SH-SY5Y (cell line): Measurements from ENCODE around the gene BAZ1A.

ENCODE experiments used
- GATA2 ChIP-seq: IDR thresholded peaks from 2 replicates; pipeline ENCODE4 v1.6.1; 2011; ENCODE audit warnings: mild to moderate bottlenecking, low read depth, low read length
- GATA3 ChIP-seq: IDR thresholded peaks from 2 replicates; pipeline ENCODE4 v1.6.1; 2011; ENCODE audit warnings: low read depth, mild to moderate bottlenecking, low read length, moderate library complexity

DNA sequence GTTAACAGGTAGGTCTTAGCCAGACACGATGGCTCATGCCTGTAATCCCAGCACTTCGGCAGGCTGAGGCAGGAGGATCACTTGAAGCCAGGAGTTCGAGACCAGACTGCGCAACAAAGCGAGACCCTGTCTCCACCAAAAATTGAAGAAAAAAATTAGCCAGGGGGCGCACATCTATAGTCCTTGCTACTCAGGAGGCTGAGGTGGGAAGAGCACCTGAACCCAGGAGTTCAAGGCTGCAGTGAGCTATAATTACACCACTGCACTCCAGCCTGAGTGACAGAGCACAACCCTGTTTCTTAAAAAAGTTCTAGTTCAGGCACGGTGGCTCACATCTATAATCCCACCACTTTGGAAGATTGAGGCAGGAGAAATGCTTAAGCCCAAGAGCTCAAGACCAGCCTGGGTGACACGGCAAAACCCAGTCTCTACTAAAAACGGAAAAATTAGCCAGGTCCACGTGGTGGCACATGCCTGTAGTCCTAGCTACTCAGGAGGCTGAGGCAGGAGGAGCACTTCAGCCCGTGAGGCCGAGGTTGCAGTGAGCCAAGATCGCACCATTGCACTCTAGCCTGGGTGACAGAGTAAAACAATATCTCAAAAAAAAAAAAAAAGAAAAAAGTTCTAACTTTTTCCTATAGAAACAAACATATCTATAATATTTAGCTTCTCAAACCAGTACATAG lies 9.1 kb downstream of the BAZ1A start:
- TF ChIP-seq GATA3 (no peak), GATA2 (no peak)
